ENCODE measurements around the gene IRS1. TPM values are rescaled to one million over a fixed set of nuclear protein-coding genes. Genes with fewer than 3 reads are reported as not detected.

The IRS1 gene
- total RNA-seq, 1 donor from 2014 or later = 11.8 TPM

GRCh38 chr2:226760412-226761194 lies 39.0 kb downstream of the IRS1 start:
- DNase-seq (ENCODE audit: low spot score in 2 of 2) = no peak
- FAIRE-seq = no peak

- no peak for DNase-seq (ENCODE audit: low spot score in 2 of 2)
- FAIRE-seq = no peak
Measured at GRCh38 chr2:226759768-226760167, 39.9 kb downstream of the IRS1 start.

GRCh38 chr2:226758921-226759640 lies 40.5 kb downstream of the IRS1 start:
- DNase-seq (ENCODE audit: low spot score in 2 of 2) (no peak), FAIRE-seq (no peak)

GRCh38 chr2:226756131-226756530 lies 43.5 kb downstream of the IRS1 start:
- FAIRE-seq (no peak), DNase-seq (ENCODE audit: low spot score in 2 of 2) (no peak)

- FAIRE-seq = no peak
- no peak for DNase-seq (ENCODE audit: low spot score in 2 of 2)
Measured at GRCh38 chr2:226755631-226756030, 44.0 kb downstream of the IRS1 start.

- no peak for DNase-seq (ENCODE audit: low spot score in 2 of 2)
- FAIRE-seq = no peak
Measured at GRCh38 chr2:226754821-226755604, 44.6 kb downstream of the IRS1 start.

- DNase-seq (ENCODE audit: low spot score in 2 of 2) = no peak
- no peak for FAIRE-seq
Measured at GRCh38 chr2:226752887-226753286, 46.7 kb downstream of the IRS1 start.

- no peak for DNase-seq (ENCODE audit: low spot score in 2 of 2)
- FAIRE-seq = no peak
Measured at GRCh38 chr2:226747288-226747687, 52.3 kb downstream of the IRS1 start.

- FAIRE-seq (no peak), DNase-seq (ENCODE audit: low spot score in 2 of 2) (no peak)
Measured at GRCh38 chr2:226746196-226746800, 53.3 kb downstream of the IRS1 start.

GRCh38 chr2:226743915-226744314 lies 55.7 kb downstream of the IRS1 start:
- DNase-seq (ENCODE audit: low spot score in 2 of 2) (no peak), FAIRE-seq (no peak)

GRCh38 chr2:226742347-226742746 lies 57.3 kb downstream of the IRS1 start:
- FAIRE-seq (no peak), DNase-seq (ENCODE audit: low spot score in 2 of 2) (no peak)

GRCh38 chr2:226740039-226740648 lies 59.5 kb downstream of the IRS1 start:
- DNase-seq (ENCODE audit: low spot score in 2 of 2) (no peak), FAIRE-seq (no peak)

- no peak for FAIRE-seq
Measured at GRCh38 chr2:226739545-226740030, 60.0 kb downstream of the IRS1 start.

GRCh38 chr2:226738821-226739544 lies 60.6 kb downstream of the IRS1 start:
- DNase-seq (ENCODE audit: low spot score in 2 of 2) (no peak), FAIRE-seq (no peak)

More at GRCh38 chr2:226739545-226740030, 60.0 kb downstream of the IRS1 start:
- DNase-seq (ENCODE audit: low spot score in 2 of 2) = no peak

GRCh38 chr2:226738191-226738820 lies 61.3 kb downstream of the IRS1 start:
- DNase-seq (ENCODE audit: low spot score in 2 of 2) (no peak), FAIRE-seq (no peak)

GRCh38 chr2:226736382-226736781 lies 63.2 kb downstream of the IRS1 start:
- no peak for FAIRE-seq

GRCh38 chr2:226733927-226734564 lies 65.6 kb downstream of the IRS1 start:
- FAIRE-seq = no peak
- DNase-seq (ENCODE audit: low spot score in 2 of 2) = no peak

More at GRCh38 chr2:226736382-226736781, 63.2 kb downstream of the IRS1 start:
- no peak for DNase-seq (ENCODE audit: low spot score in 2 of 2)

GRCh38 chr2:226733189-226733858 lies 66.3 kb downstream of the IRS1 start:
- DNase-seq (ENCODE audit: low spot score in 2 of 2) = no peak
- no peak for FAIRE-seq

Data from frontal cortex (tissue), 4 donors.